ENCODE data around the gene EGFLAM.

DNA sequence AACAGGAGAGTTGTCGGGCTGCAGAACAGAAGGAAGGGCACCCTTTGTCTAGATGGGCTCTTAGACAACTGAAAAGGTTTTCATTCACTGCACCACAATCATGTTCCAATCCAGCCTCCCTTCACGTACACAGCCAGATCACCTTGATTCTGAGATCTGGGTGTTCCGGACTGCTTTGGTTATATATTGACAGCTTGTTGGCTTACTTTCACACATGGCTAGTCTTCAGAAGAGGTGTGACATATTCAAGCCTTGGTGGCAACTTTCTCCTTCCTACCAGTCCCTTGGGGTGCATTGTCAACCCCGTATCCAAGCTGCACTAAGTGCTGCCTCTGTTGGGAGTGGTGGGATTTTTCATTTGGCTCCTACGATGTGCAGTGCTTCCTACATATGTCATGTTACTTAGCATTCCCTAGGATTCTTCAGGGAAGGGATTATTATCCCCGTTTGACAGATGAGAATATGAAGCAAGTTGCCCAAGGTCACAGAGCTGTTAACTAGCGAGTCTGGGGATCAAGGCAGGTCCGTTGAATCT is 197.5 kb downstream of the EGFLAM start:
- TF ChIP-seq, protein P1, sequence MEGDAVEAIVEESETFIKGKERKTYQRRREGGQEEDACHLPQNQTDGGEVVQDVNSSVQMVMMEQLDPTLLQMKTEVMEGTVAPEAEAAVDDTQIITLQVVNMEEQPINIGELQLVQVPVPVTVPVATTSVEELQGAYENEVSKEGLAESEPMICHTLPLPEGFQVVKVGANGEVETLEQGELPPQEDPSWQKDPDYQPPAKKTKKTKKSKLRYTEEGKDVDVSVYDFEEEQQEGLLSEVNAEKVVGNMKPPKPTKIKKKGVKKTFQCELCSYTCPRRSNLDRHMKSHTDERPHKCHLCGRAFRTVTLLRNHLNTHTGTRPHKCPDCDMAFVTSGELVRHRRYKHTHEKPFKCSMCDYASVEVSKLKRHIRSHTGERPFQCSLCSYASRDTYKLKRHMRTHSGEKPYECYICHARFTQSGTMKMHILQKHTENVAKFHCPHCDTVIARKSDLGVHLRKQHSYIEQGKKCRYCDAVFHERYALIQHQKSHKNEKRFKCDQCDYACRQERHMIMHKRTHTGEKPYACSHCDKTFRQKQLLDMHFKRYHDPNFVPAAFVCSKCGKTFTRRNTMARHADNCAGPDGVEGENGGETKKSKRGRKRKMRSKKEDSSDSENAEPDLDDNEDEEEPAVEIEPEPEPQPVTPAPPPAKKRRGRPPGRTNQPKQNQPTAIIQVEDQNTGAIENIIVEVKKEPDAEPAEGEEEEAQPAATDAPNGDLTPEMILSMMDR (IDR thresholded peaks at IDR 0.05; ENCODE audit: extremely low read depth in 1 of 2, insufficient read depth in 1 of 2, low read depth in 1 of 2, low read length in 2 of 2): no peak
- TF ChIP-seq POLR2A (IDR thresholded peaks at IDR 0.05; ENCODE audit: low read depth, low read length): no peak
- no peak for TF ChIP-seq POLR2AphosphoS5 (IDR thresholded peaks at IDR 0.05; ENCODE audit: insufficient read depth, low read depth, low read length)
- TF ChIP-seq, protein P2, sequence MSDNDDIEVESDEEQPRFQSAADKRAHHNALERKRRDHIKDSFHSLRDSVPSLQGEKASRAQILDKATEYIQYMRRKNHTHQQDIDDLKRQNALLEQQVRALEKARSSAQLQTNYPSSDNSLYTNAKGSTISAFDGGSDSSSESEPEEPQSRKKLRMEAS (IDR thresholded peaks at IDR 0.05; ENCODE audit: insufficient read depth, insufficient read length): no peak
- no peak for TF ChIP-seq GATA2 (IDR thresholded peaks at IDR 0.05; ENCODE audit: insufficient read depth, insufficient read length, low read depth, low read length)
- TF ChIP-seq EZH2 (IDR thresholded peaks at IDR 0.05; ENCODE audit: borderline replicate concordance, low read depth, low read length, severe bottlenecking): no peak
- TF ChIP-seq MYC (IDR thresholded peaks at IDR 0.05; ENCODE audit: low read depth, low read length): no peak
- TF ChIP-seq FOS (IDR thresholded peaks at IDR 0.05; ENCODE audit: borderline replicate concordance, insufficient read depth, low read length): no peak
